ENCODE results near the gene CNKSR1. TPM values are rescaled to one million over a fixed set of nuclear protein-coding genes. Genes with fewer than 3 reads are reported as not detected.
A peak's percentile ranks its signal among the peaks of the same experiment; 100 is the strongest.

CNKSR1 gene
- total and polyA plus RNA-seq, 2 of the 8 experiments (the other 6 are each of a cell fraction or from before 2014, with no cell fraction given) = 13.9 to 14.5 TPM

DNA sequence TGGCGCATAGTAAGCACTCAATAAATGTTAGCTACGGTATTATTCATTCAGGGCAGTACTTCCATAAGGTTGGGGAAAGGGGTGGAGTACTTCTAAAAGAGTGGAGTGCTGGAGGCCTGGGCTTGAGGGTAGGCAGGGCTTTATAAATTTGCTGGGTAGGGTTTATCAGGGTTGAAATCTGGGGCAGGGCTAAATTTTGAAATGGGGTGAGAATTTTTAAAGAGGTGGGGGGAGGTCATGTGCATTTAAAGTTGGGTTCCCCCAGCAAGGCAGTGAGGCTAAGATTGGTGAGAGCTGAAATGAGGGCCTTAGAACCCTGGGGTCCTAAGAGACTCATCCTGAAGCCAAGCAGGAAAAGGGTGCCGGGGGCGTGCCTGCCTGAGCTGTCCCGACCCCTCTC is 23.1 kb downstream of the CNKSR1 start:
- WGBS, 2 experiments (ENCODE audit: extremely low coverage in 1 of 2, insufficient coverage in 1 of 2, insufficient read length in 1 of 2, insufficient replicate concordance in 2 of 2, low coverage in 1 of 2, low lambda C conversion rate in 2 of 2, missing lambda C conversion rate in 1 of 2) = 73% methylated on average over 5 of the region's 5 CpGs; no CpG with 5 or more reads in 1 of the 2 experiments
- Histone ChIP-seq H3K23me2 (ENCODE audit: low read depth, low read length) (no peaks in the 10 kb centered on the region; the same call in 1 of the 2 replicates), H3K4me3 (ENCODE audit: extremely low read depth in 1 of 4, insufficient read depth in 2 of 4, low read depth in 3 of 4, low read length in 4 of 4) (peak overlapping the region in 2 of 4 experiments; percentile 28 to 50; a peak in 2 of 8 replicates), H3K18ac (ENCODE audit: extremely low read depth, low read length) (no peak overlapping the region), H2AFZ (ENCODE audit: low read length) (peak overlapping the region; percentile 93), H4K20me1 (replicated peaks in 1 of 2; ENCODE audit: control insufficient read depth in 1 of 2, insufficient read depth in 2 of 2, low read length in 2 of 2) (no peaks in the 10 kb centered on the region), H3K4ac (replicated peaks; ENCODE audit: insufficient read length, low read depth, low read length) (no peak overlapping the region), H4K91ac (replicated peaks; ENCODE audit: insufficient read length, low read length) (no peak overlapping the region), H2BK12ac (ENCODE audit: low read depth, low read length) (0 out of 2 replicates have a peak overlapping the region, but pooled peaks have one; percentile 4), H4K8ac (ENCODE audit: extremely low read depth, insufficient read depth, low read length) (no peak overlapping the region), H3K4me2 (ENCODE audit: insufficient read depth in 1 of 2, low read depth in 2 of 2, low read length in 2 of 2) (peak overlapping the region; percentile 62; a peak in 2 of 4 replicates), H3K27me3 (replicated peaks in 1 of 4; ENCODE audit: control insufficient read depth in 3 of 4, extremely low read depth in 1 of 4, insufficient read depth in 3 of 4, low read length in 3 of 4) (no peaks in the 10 kb centered on the region), H3K56ac (replicated peaks; ENCODE audit: insufficient read length, low read depth, low read length) (no peak overlapping the region), H2BK20ac (ENCODE audit: low read length) (no peak overlapping the region), H3K4me1 (replicated peaks in 1 of 4; ENCODE audit: control insufficient read depth in 3 of 4, insufficient read depth in 4 of 4, low read length in 3 of 4) (peaks cover 0 to 12% (median 5%) of the 10 kb centered on the region in 4 experiments; a peak in 5 of 7 replicates), H2AK5ac (ENCODE audit: low read depth, low read length) (no peak overlapping the region), H3K36me3 (ENCODE audit: control insufficient read depth in 2 of 4, insufficient read depth in 4 of 4, low read length in 3 of 4) (no peaks in the 10 kb centered on the region), H3K9me3 (ENCODE audit: insufficient read depth in 2 of 2, low read depth in 1 of 2, low read length in 1 of 2) (no peaks in the 10 kb centered on the region), H3K79me2 (ENCODE audit: control insufficient read depth in 1 of 2, insufficient read depth in 2 of 2, low read length in 2 of 2) (no peaks in the 10 kb centered on the region), H3K23ac (ENCODE audit: insufficient read length) (no peak overlapping the region), H3K9ac (replicated peaks in 1 of 4; ENCODE audit: extremely low read depth in 1 of 4, low read depth in 3 of 4, low read length in 3 of 4) (no peak overlapping the region), H4K5ac (ENCODE audit: insufficient read length, low read depth, low read length) (no peak overlapping the region), H2BK15ac (ENCODE audit: low read length) (no peak overlapping the region), H2BK5ac (ENCODE audit: low read depth, low read length) (no peak overlapping the region; the same call in 1 of the 2 replicates), H2BK120ac (replicated peaks; ENCODE audit: low read depth, low read length) (no peak overlapping the region), H3K79me1 (ENCODE audit: low read depth, low read length) (no peaks in the 10 kb centered on the region), H3K14ac (ENCODE audit: insufficient read length) (no peak overlapping the region), H3K27ac (ENCODE audit: low read depth, low read length) (no peak overlapping the region)
- ChIA-PET CTCF (ENCODE audit: partially characterized antibody) (interaction anchor here (0.8 to 3.1 kb wide), 9 partner anchors 10 to 164 kb away, joined by 3 to 23 read pairs (median 3); partner anchors contain the start of gene CATSPER4), POLR2A (ENCODE audit: partially characterized antibody) (interaction anchor here (1.0 to 1.3 kb wide), 3 partner anchors 11 to 211 kb away, joined by 3 read pairs; partner anchors contain the start of gene LIN28A)
- DNase-seq (ENCODE audit: low read depth in 1 of 2, low spot score in 2 of 2) (no peak), FAIRE-seq (no peak)
- TF ChIP-seq, protein P1, sequence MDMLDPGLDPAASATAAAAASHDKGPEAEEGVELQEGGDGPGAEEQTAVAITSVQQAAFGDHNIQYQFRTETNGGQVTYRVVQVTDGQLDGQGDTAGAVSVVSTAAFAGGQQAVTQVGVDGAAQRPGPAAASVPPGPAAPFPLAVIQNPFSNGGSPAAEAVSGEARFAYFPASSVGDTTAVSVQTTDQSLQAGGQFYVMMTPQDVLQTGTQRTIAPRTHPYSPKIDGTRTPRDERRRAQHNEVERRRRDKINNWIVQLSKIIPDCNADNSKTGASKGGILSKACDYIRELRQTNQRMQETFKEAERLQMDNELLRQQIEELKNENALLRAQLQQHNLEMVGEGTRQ (IDR thresholded peaks at IDR 0.05; ENCODE audit: low read length) = no peak
- no peak for TF ChIP-seq ATF3 (IDR thresholded peaks at IDR 0.05; ENCODE audit: insufficient read depth, low read depth, low read length)
- no peak for TF ChIP-seq CREB1 (IDR thresholded peaks at IDR 0.05)
- TF ChIP-seq SUZ12 (IDR thresholded peaks at IDR 0.05; ENCODE audit: low read length) = no peak
- TF ChIP-seq CEBPB (IDR thresholded peaks at IDR 0.05; ENCODE audit: low read depth, low read length) = no peak
- TF ChIP-seq BCL11A (IDR thresholded peaks at IDR 0.05; ENCODE audit: low read depth in 2 of 2, low read length in 2 of 2) = no peak
- TF ChIP-seq FOSL1 (IDR thresholded peaks at IDR 0.05; ENCODE audit: insufficient read depth, low read depth, low read length) = no peak
- no peak for TF ChIP-seq EZH2 (IDR thresholded peaks at IDR 0.05; ENCODE audit: low read depth, low read length, severe bottlenecking)
- TF ChIP-seq, protein P2, sequence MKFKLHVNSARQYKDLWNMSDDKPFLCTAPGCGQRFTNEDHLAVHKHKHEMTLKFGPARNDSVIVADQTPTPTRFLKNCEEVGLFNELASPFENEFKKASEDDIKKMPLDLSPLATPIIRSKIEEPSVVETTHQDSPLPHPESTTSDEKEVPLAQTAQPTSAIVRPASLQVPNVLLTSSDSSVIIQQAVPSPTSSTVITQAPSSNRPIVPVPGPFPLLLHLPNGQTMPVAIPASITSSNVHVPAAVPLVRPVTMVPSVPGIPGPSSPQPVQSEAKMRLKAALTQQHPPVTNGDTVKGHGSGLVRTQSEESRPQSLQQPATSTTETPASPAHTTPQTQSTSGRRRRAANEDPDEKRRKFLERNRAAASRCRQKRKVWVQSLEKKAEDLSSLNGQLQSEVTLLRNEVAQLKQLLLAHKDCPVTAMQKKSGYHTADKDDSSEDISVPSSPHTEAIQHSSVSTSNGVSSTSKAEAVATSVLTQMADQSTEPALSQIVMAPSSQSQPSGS (IDR thresholded peaks at IDR 0.05; ENCODE audit: low read length) = no peak
- TF ChIP-seq MAFK (IDR thresholded peaks at IDR 0.05; ENCODE audit: low read depth, low read length) = no peak
